RKO (cell line): ENCODE measurements around the gene DNAJC5.

ENCODE experiments used
- DNase-seq: peaks from one replicate; pipeline ENCODE4 v3.0.0-alpha.2; 2016; ENCODE audit warnings: low spot score

DNAJC5 gene

GRCh38 chr20:63980806-63981728 lies 86.1 kb downstream of the DNAJC5 start, which contains the start of gene PRPF6:
Gene PRPF6 (plus strand): TSS chr20:63981132. CDS start chr20:63981246, 114 bp downstream.
- DNase-seq = peak; percentile 99

GRCh38 chr20:63982937-63983336 lies 88.0 kb downstream of the DNAJC5 start:
- DNase-seq = no peak
